GM19395 (cell line): ENCODE measurements around the gene RRAGA.
"Not testable (repeated sequence)": the region's sequence is repeated elsewhere in the genome, so short reads cannot be mapped to it uniquely, and the experiment has no call there.

ENCODE experiments used
- ATAC-seq: cut with Tn5 transposase; IDR thresholded peaks from one replicate; pipeline ENCODE4 v1.9.1; 2021; ENCODE audit warnings: mild to moderate bottlenecking, moderate library complexity; ENCODE audit not compliant: unreplicated experiment

The RRAGA gene, protein sequence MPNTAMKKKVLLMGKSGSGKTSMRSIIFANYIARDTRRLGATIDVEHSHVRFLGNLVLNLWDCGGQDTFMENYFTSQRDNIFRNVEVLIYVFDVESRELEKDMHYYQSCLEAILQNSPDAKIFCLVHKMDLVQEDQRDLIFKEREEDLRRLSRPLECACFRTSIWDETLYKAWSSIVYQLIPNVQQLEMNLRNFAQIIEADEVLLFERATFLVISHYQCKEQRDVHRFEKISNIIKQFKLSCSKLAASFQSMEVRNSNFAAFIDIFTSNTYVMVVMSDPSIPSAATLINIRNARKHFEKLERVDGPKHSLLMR

DNA sequence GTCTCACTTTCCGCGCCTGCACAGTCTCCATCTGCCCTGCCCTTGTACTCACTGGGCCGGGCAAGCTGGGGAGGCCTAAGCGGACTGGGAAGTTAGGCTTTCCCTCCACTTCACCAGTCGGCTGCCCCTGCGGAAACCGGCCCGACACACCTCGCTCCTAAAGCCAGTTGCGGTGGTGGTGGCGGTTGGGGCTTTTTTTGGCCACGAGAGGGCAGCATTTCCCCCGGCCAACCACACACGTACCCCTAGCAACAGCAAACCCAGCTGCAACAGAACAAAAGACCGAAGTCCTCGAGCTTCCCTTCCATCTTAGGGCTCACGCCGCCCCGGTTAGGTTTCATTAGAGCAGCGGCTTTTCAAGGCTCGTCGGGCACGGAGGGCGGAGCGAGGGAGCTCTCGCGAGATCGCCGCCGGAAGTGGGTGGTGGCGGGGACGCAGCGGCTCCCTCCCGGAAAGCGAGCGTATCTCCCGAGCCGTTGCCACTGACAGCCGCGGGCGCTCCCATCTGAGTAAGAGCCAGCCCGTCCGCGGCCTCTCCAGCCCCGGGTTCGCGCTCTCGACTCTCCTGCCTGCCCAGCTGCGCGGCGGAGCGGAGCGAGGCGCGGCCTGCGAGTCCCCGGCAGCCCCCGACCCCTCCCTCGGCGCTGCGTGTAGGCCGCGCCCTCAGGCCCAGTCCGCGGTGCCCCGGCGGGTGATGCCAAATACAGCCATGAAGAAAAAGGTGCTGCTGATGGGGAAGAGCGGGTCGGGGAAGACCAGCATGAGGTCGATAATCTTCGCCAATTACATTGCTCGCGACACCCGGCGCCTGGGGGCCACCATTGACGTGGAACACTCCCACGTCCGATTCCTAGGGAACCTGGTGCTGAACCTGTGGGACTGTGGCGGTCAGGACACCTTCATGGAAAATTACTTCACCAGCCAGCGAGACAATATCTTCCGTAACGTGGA is at the start of gene RRAGA:
Gene RRAGA, plus strand, starts transcription at position 462 of the 951 bp plus-strand sequence. Its CDS starts 233 bp downstream, at position 695.
- ATAC-seq = peak; percentile 93

DNA sequence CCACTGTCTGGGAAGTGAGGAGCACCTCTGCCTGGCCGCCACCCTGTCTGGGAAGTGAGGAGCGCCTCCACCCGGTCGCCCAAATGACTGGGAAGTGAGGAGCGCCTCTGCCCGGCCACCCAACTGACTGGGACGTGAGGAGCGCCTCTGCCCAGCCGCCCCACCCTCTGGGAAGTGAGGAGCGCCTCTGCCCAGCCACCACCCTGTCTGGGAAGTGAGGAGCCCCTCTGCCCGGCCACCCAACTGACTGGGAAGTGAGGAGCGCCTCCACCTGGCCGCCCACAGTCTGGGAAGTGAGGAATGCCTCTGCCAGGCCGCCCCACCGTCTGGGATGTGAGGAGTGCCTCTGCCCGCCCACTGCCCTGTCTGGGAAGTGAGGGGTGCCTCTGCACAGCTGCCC is 49.1 kb upstream of the RRAGA start:
- no peak for ATAC-seq

DNA sequence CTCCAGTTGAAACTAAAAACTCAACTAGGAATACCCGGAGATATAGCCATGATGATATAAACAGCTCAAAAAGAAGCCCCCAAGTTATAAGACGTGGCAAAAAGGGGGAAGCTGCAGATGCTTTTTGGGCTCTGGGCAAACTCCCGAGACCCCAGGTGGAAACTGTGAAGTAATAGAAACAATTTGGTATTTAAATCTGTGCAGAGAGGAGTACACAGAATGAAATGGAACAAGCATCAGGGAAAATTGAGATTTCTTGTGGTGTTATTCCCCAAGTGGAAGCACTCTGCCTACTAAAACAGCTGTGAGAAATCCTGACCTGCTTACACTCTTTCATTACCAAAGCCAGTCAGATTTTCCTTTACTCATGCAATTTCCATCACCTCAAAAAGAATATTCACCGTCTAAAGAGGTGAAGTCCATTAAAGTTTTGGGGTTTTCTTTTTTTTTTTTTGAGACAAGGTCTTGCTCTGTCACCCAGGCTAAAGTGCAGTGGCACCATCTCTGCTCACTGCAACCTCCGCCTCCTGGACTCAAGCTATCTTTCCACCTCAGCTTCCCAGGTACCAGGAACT is 39.7 kb upstream of the RRAGA start:
- no peak for ATAC-seq

DNA sequence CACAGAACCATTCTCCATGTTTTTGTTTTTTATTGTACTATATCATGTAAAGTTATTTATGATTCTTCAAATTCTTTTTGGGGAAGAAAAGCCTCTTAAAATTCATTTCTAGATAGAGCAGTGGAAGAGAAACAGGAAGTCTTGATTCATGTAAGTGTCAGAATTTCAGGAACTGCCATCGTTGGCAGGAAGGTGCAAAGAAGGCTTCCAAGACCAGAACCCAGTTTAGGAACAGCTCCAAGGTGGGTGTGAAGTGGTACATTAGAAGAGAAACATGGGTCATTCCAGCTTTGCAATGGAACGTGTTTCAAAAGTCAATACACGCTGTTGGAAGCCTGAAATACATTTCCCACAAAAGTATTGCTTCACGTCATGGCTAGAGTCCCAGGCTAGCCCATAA is 31.0 kb upstream of the RRAGA start:
- no peak for ATAC-seq

DNA sequence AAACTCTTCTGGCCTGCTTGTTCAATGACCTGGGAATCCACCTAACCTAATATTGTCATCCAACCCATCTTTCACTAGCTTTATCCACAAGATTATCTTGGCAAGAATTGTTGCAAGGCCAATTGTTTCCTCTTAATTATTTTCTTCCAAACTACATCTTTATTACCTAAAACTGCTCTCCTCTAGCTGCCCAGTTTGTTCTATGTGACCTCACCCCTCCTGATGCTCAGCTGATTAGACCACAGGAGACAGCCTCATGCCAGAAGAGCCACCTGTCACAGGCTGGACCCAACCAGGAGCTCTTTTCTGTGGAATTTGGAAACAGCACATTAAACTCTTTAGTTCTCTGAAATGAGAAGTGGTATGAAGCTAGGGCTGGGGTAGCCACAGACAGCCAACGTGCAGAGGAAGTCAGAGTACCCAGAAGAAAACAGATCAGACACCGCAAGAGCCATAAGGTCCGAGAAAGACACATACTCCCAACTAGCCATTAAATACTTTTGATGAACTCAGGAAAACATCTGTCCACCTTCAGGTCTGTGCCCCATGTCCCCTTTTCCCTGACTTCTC is 28.3 kb upstream of the RRAGA start:
- no peak for ATAC-seq

DNA sequence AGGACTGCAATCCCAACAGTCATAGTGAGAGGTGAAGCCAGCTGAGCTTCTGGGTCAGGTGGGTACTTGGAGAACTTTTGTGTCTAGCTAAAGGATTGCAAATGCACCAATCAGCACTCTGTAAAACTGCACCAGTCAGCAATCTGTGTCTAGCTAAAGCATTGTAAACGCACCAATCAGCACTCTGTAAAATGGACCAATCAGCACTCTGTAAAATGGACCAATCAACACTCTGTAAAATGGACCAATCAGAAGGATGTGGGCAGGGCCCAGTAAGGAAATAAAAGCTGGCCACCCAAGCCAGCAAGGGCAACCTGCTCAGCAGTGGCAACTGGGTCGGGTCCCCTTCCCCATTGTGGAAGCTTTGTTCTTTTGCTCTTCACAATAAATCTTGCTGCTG is 27.6 kb upstream of the RRAGA start:
- not testable (repeated sequence) for ATAC-seq

DNA sequence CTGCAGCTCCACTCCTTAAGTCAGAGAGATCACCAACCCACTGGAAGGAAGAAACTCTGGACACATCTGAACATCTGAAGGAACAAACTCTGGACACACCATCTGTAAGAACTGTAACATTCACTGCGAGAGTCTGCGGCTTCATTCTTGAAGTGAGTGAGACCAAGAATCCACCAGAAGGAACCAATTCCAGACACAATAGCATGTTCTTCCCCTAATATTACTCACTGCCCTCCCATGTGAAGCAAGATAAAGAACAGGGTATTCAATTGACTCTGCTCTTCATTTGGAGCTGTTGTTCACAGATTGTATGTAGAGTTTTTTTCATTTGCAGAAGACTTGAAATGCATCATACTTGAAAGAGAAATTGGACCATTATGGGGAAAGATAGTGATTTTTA is 27.0 kb upstream of the RRAGA start:
- peak; percentile 51 for ATAC-seq

DNA sequence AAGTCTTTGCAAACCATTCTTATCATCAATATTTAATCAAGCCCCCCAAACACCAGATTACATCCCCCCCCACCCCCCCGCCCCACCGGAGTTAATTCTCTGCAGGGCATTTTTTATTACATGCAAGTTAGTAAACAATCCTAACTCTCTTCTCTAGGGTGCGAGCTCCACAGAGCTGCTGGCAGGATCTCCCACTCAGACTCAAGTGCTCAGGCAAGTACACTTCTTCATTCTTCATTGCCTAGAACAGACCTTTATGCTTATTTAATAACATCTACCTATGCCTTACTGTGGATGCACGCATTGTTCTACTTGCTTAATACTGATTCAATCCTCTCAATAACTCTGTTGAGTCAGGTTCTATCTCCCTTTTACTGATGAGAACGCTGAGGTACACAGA is 26.1 kb upstream of the RRAGA start:
- ATAC-seq = no peak

DNA sequence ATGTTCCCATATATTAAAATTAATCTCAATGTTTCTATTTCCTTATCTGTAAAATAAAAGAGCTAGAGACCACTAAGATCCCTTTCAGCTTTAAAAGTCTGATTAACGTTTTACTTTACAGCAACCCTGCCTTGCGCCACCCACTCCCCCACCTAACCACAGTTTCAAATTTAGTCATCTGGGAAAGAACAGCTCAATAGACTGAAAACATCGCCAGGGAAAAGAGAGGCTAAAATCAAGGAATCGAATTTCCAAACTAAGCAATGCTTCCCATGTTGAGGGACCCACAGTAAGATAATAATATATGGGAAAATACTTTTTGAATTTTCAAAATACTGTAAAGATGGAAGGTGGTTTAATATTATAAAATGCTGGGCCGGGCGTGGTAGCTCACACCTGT is 22.9 kb upstream of the RRAGA start:
- ATAC-seq = peak; percentile 47

DNA sequence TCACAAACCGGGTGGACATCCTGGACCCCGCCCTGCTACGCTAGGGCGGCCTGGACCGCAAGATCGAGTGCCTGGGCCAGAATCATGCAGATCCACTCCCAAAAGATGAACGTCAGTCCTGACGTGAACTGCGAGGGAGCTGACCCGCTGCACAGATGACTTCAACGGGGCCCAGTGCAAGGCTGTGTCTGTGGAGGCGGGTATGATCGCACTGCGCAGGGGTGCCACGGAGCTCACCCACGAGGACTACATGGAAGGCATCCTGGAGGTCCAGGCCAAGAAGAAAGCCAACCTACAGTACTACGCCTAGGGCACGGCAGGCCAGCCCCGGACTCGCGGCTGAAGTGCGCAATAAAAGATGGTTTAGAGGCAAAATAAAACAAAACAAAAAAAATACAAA is 21.4 kb upstream of the RRAGA start:
- no peak for ATAC-seq

DNA sequence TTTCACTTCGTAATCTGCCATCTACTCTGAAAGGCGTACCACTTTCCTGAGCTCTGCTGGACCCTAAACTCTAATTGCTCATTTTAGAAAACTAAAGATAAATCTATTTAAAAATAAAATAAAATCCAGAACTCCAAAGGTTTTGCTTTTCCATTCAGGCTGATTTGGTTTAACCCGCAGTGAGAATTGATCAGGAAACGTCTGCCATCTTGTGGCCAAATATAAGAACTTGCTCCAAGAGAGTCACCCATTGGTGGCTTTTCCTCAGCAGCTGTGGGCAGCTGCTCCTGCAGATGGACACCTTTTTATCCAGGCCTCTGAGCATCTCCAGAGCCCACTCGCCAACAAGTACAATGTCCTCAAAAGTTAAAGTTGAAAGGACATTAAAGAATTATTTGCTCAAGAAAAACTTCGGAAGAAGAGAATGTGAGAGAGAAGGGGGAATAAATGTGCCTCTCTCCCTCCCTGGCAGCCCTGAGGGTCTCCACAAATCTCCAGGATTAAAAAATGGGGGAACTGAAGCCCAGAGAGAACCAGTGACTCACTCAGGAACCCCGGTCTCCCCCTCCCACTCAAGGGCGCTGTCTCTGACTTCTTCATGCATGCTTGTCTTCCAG is 20.3 kb upstream of the RRAGA start:
- peak; percentile 67 for ATAC-seq

DNA sequence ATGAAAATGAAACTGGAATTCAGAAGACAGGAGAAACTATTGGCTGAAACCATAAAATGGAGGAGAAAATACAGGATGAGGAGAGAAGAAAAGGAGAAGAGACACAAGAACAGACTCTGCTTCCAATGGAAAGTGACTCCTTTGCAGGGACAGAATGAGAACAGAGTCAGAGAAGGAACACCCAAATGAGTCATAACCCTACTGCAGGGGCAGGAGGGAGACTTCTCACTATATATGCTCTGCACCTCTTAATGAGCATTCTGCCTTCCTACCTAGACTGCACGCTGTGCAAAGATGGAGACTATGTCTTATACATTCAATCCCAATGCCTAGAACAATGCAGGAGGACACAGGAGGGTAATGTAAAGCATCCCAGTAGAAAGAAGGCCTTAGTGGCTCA is 18.3 kb upstream of the RRAGA start:
- ATAC-seq = peak; percentile 53

DNA sequence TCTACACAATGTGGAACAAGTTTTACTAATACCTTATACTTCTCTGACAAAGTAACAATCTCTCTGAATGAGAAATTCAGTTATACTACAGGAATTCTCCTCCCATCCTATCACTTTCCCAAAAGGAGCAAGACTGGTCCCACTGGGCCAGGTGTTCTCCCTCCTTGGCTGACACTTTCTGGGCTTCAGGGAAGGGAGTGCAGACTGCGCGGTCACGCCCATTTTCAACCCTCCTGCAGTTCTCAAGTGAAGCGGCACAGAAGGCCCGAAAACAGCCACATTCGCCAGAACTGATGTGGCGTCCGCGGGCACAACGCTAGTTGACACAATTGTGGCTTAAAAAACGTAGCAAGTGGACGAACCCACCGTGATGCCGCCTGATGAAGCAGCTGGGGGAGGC is 16.8 kb upstream of the RRAGA start:
- no peak for ATAC-seq

DNA sequence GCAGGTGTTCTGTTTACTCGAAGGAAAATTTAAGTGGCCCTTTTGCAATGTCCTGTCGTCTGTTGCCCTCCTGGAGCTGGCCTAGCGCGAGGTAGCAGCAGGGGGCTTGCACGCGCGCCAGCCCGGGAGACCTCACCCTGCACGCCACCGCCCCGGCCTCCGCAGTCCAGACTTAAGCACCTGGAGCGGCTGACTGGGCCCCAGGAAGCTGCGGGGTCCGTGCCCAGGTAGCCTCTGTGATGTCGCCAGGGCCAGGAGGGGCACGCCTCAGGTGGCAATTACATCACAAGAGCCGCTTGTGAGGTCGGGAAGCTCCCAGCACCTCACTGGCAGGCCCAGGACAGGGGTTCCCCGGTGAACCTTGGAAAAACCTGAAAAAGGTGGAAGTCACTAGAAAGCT is 16.2 kb upstream of the RRAGA start, which contains the start of gene SAXO1:
Gene SAXO1, minus strand, starts transcription at position 195 of the 400 bp plus-strand sequence. CDS start 301 bp downstream, outside the sequence.
- ATAC-seq = no peak

DNA sequence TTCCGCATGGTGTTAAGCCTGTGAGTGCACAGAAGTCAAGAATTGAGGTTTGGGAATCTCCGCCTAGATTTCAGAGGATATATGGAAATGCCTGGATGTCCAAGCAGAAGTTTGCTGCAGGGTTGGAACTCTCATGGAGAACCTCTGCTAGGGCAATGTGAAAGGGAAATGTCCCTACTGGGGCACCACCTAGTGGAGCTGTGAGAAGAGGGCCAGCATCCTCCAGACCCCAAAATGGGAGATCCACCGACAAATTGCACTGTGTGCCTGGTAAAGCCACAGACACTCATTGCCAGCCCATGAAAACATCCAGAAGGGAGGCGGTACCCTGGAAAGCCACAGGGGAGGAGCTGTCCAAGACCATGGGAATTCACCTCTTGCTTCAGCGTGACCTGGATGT is 12.6 kb upstream of the RRAGA start:
- ATAC-seq = no peak

DNA sequence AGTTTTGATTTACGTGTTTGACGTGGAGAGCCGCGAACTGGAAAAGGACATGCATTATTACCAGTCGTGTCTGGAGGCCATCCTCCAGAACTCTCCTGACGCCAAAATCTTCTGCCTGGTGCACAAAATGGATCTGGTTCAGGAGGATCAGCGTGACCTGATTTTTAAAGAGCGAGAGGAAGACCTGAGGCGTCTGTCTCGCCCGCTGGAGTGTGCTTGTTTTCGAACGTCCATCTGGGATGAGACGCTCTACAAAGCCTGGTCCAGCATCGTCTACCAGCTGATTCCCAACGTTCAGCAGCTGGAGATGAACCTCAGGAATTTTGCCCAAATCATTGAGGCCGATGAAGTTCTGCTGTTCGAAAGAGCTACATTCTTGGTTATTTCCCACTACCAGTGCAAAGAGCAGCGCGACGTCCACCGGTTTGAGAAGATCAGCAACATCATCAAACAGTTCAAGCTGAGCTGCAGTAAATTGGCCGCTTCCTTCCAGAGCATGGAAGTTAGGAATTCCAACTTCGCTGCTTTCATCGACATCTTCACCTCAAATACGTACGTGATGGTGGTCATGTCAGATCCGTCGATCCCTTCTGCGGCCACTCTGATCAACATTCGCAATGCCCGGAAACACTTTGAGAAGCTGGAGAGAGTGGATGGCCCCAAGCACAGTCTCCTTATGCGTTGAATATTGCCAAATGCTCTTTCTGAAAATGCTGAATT is 850 bp downstream of the RRAGA start:
- peak; percentile 0 for ATAC-seq

DNA sequence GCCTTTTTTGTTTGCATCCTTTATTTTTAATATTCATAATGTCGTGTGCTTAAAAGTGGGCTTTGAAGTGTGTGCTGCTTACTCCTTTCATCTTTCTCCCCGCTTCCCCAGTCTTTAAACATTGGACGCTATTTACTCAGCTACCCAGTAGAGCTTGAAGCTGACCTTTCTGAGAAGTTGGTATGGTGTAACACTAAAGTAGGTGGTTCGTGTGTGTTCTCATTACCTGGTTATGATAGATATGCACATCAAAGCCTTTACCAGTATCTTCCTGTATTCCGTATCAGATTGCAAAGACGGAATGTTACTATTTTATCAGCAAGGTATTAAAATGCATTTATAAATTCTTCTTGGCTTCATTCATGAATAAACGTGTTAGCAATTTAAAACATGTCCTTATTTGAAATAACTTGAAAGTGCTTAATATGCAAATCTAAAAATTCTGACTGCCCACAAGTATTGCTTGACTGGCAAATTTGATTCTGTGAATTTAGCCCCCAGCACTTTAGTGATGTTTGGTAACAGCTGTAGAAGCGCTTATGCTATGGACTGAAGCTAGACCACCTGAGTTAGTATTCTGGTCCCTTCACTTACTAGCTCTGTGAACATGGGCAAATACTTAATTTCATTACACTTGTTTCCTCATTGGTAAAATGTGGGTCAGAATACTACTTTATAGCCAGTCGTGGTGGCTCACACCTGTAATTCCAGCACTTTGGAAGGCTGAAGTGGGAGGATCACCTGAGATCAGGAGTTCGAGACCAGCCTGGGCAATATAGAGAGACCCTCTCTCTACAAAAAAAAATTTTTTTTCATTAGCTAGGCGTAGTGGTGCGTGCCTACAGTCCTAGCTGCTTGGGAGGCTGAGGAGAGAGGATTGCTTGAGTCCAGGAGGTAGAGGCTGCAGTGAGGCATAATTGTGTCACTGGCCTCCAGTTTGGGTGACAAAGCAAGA is 1.7 kb downstream of the RRAGA start:
- no peak for ATAC-seq

DNA sequence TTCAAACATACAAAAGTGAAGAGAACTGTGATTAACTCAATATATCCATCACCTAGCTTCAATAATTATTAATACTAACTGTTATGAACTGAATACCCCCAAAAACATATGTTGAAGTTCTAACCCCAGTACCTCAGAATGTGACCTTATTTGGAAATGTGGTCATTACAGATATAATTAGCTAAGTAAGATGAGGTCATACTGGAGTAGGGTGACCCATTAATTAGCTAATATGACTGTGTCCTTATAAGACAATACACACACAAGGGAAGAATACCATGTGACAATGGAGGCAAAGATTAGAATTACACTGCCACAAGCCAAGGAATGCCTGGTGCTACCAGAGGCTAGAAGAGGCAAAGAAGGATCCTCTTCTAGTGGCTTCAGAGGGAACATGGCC is 7.8 kb downstream of the RRAGA start:
- ATAC-seq = no peak

DNA sequence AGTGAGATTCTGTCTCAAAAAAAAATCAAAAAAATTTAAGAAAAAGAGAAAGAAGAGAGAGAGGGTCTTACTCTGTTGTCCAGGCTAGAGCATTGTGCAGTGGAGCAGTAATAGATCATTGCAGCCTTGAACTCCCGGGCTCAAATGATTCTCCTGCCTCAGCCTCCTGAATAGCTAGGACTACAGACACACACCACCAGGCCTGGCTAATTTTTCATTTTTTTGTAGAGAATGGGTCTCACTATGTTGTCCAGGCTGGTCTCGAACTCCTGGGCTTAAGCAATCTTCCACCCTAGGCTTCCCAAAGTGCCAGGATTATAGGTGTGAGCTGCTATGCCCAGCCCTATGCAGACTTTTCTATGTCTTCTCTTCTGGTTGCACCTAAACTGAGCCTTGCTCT is 25.0 kb downstream of the RRAGA start:
- ATAC-seq = no peak
